Endothelial cell of umbilical vein (primary cell): ENCODE measurements around the gene PFDN1. TPM values are rescaled to one million over a fixed set of nuclear protein-coding genes. Genes with fewer than 3 reads are reported as not detected.

Experiments used
- BruUV-seq: library from RNA; stranded (reverse); fragments of 400-500 nt; replicated peaks from 2 replicates; lab custom pipeline; 2021; lab: Mats Ljungman, UMichigan
- CTCF ChIA-PET: fragments of 300-600, 350-600 bp; sonication (Branson Sonifier 250); formaldehyde crosslinking; loops from one replicate; lab custom pipeline; 2021; ENCODE audit warnings: antibody characterized with exemption, inconsistent platforms; lab: Charles Lee
- POLR2A ChIA-PET: fragments of 300-600, 350-600 bp; sonication (Branson Sonifier 250); formaldehyde crosslinking; loops from one replicate; lab custom pipeline; 2021; ENCODE audit warnings: antibody characterized with exemption, inconsistent platforms; lab: Charles Lee
- DNase-seq: peaks from one replicate; pipeline ENCODE4 v3.0.0-alpha.2; 2011; ENCODE audit warnings: low read depth, low spot score
- FAIRE-seq: peaks from 2 replicates; lab custom pipeline; 2011; peaks lifted over from hg19 to GRCh38; lab: Jason Lieb, UNC
- H2AFZ ChIP-seq: 2 replicates; pipeline ENCODE4 v1.6.0; 2012; ENCODE audit warnings: low read depth, low read length, control low read depth, inconsistent platforms
- H3K27ac ChIP-seq: 2 replicates; pipeline ENCODE4 v1.5.1; 2011; ENCODE audit warnings: low read depth, mild to moderate bottlenecking, control low read depth, low read length, moderate library complexity; ENCODE audit not compliant: insufficient read depth
- H3K27me3 ChIP-seq, 2 experiments: 2 replicates each; pipeline versions ENCODE4 v1.6.0 to v1.6.1; 2011; ENCODE audit warnings: low read length in 2 of 2, mixed read lengths in 1 of 2; ENCODE audit not compliant: control insufficient read depth in 2 of 2, insufficient read depth in 2 of 2
- H3K36me3 ChIP-seq, 2 experiments: 2 replicates in 1 of 2; 3 replicates in 1 of 2; pipeline ENCODE4 v1.5.1; 2011; ENCODE audit warnings: low read length in 2 of 2, mild to moderate bottlenecking in 1 of 2, moderate library complexity in 1 of 2; ENCODE audit not compliant: control insufficient read depth in 2 of 2, insufficient read depth in 2 of 2; ENCODE audit errors: extremely low read depth in 1 of 2
- H3K4me1 ChIP-seq: 3 replicates; pipeline ENCODE4 v1.5.1; 2011; ENCODE audit warnings: mild to moderate bottlenecking, low read length; ENCODE audit not compliant: control insufficient read depth, insufficient read depth; ENCODE audit errors: extremely low read depth
- H3K4me2 ChIP-seq: 2 replicates; pipeline ENCODE4 v1.6.1; 2011; ENCODE audit warnings: low read length, control low read depth, mixed read lengths; ENCODE audit not compliant: insufficient read depth
- H3K4me3 ChIP-seq, 3 experiments: fragments of 200-600 bp in 1 of 3; sonication (generic), shearing (Covaris generic) in 1 of 3; replicated peaks in 1 of 3; 2 replicates each; pipeline ENCODE4 v1.5.1; 2011 to 2016; ENCODE audit warnings: control low read depth in 3 of 3, low read length in 3 of 3, mild to moderate bottlenecking in 2 of 3, inconsistent platforms in 1 of 3, low read depth in 1 of 3, moderate library complexity in 1 of 3; ENCODE audit not compliant: insufficient read depth in 1 of 3
- H3K79me2 ChIP-seq: 2 replicates; pipeline ENCODE4 v1.6.0; 2012; ENCODE audit warnings: low read length, inconsistent platforms; ENCODE audit not compliant: control insufficient read depth, insufficient read depth
- H3K9ac ChIP-seq: replicated peaks from 2 replicates; pipeline ENCODE3; 2011; ENCODE audit warnings: low read length, control low read depth; ENCODE audit not compliant: insufficient read depth; ENCODE audit errors: extremely low read depth
- H3K9me1 ChIP-seq: replicated peaks from 3 replicates; pipeline ENCODE4 v1.6.0; 2011; ENCODE audit warnings: mild to moderate bottlenecking, low read length; ENCODE audit not compliant: control insufficient read depth, insufficient read depth; ENCODE audit errors: extremely low read depth
- H3K9me3 ChIP-seq: replicated peaks from 2 replicates; pipeline ENCODE4 v1.5.1; 2012; ENCODE audit warnings: low read length, inconsistent platforms; ENCODE audit not compliant: control insufficient read depth, insufficient read depth
- H4K20me1 ChIP-seq: replicated peaks from 2 replicates; pipeline ENCODE3; 2011; ENCODE audit warnings: mild to moderate bottlenecking, low read length; ENCODE audit not compliant: control insufficient read depth, insufficient read depth; ENCODE audit errors: extremely low read depth
- EZH2 ChIP-seq: IDR thresholded peaks from 2 replicates; pipeline ENCODE4 v1.6.1; 2012; ENCODE audit warnings: borderline replicate concordance, low read depth, mild to moderate bottlenecking, moderate library complexity, low read length, inconsistent platforms; ENCODE audit not compliant: severe bottlenecking
- GATA2 ChIP-seq: IDR thresholded peaks from 2 replicates; pipeline ENCODE4 v1.7.0; 2011; ENCODE audit warnings: low read depth, mild to moderate bottlenecking, moderate library complexity, mixed read lengths, low read length; ENCODE audit not compliant: insufficient read length, insufficient read depth
- JUN ChIP-seq: IDR thresholded peaks from 2 replicates; pipeline ENCODE4 v1.6.1; 2011; ENCODE audit warnings: borderline replicate concordance, low read depth; ENCODE audit not compliant: insufficient read length, insufficient read depth
- POLR2A ChIP-seq: IDR thresholded peaks from 2 replicates; pipeline ENCODE4 v1.6.1; 2012; ENCODE audit warnings: low read depth, mild to moderate bottlenecking, control low read depth, low read length
- POLR2AphosphoS5 ChIP-seq: IDR thresholded peaks from 2 replicates; pipeline ENCODE4 v1.6.1; 2012; ENCODE audit warnings: low read depth, mild to moderate bottlenecking, control low read depth, low read length, moderate library complexity; ENCODE audit not compliant: insufficient read depth
- dilution Hi-C: fragments of 300-500 bp; cut with MboI; formaldehyde crosslinking; loops from one replicate; pipeline ENCODE4 v1.15.0; 2019; ENCODE audit warnings: low sequenced_read_pairs; ENCODE audit not compliant: extremely low pct_ligation_motif_present
- intact Hi-C: fragments of 100-400 bp; cut with micrococcal nuclease; formaldehyde crosslinking; loops from one replicate; pipeline ENCODE4 v1.10.0; 2022
- polyA plus RNA-seq, 4 experiments: library from polyadenylated mRNA; depleted of rRNA in 3 of 4; stranded (reverse) in 3 of 4; unstranded in 1 of 4; fragments of >200 nt; gene quantifications; 2 replicates each; pipeline versions ENCODE4 v1.2.1 to v1.2.3, GENCODE V29; 2011 to 2012; ENCODE audit warnings: missing spikeins in 1 of 4
- total RNA-seq: library from RNA; stranded (reverse); gene quantifications from 2 replicates; pipeline ENCODE4 v1.2.3, GENCODE V29; 2021

Gene PFDN1
- total and polyA plus RNA-seq, 2 donors (not counting 3 experiments of a cell fraction or from before 2014, with no cell fraction given) = 107 to 158 TPM

GRCh38 chr5:140296289-140296688 lies 6.6 kb downstream of the PFDN1 start:
- ChIA-PET POLR2A (no interaction called here), CTCF (interaction anchor here (1.0 to 2.0 kb wide), 8 partner anchors 10 to 56 kb away, joined by 3 to 20 read pairs (median 4); partner anchors contain the start of gene HBEGF)
- Histone ChIP-seq H3K9me1 (no peaks in the 10 kb centered on the region), H3K9me3 (no peaks in the 10 kb centered on the region), H3K9ac (no peak overlapping the region), H3K4me2 (no peak overlapping the region), H3K27ac (peak overlapping the region; percentile 85), H3K36me3 (no peaks in the 10 kb centered on the region), H3K4me3 (no peak overlapping the region), H3K79me2 (peaks cover 72% of the 10 kb centered on the region), H4K20me1 (no peaks in the 10 kb centered on the region), H2AFZ (no peak overlapping the region), H3K4me1 (peaks cover 77% of the 10 kb centered on the region), H3K27me3 (no peaks in the 10 kb centered on the region)
- no peak for TF ChIP-seq EZH2
- no peak for TF ChIP-seq POLR2A
- intact Hi-C loops = no loop called here
- BruUV-seq = no TSS peak
- FAIRE-seq (no peak), DNase-seq (peak; percentile 18)
- dilution Hi-C loops = no loop called here

DNA sequence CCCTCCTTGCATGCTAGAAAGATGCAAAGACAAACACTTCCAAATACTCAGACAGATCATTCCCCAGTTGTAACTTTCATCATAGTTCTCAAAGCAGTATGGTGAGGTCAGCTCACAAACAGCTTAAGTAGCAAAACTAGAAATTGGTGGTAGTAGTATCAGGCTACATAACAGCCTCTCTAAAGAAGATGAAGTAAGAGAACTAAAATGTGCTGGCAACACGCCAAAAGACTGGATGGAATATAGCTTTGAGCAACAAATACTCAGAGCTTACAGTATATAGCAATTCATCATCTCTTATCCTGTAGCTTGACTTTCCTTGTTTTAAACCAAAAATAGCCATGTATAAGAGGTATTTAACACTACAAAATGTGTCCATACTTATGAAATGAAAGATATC lies 7.5 kb downstream of the PFDN1 start:
- Histone ChIP-seq H3K4me3 (no peak overlapping the region), H2AFZ (no peak overlapping the region), H4K20me1 (no peaks in the 10 kb centered on the region), H3K9ac (no peak overlapping the region), H3K4me1 (peaks cover 77% of the 10 kb centered on the region), H3K27me3 (no peaks in the 10 kb centered on the region), H3K79me2 (peaks cover 72% of the 10 kb centered on the region), H3K4me2 (peak overlapping the region; percentile 31), H3K36me3 (no peaks in the 10 kb centered on the region), H3K27ac (peak overlapping the region; percentile 85), H3K9me1 (no peaks in the 10 kb centered on the region), H3K9me3 (no peaks in the 10 kb centered on the region)
- intact Hi-C loops = loop anchor here (1.0 kb wide), 1 partner anchor 34 kb away; no protein-coding TSS in a partner anchor
- POLR2A ChIA-PET = interaction anchor here (1.1 kb wide), 1 partner anchor 50 kb away, joined by 13 read pairs; the partner anchor contains the start of gene HBEGF
- FAIRE-seq (no peak), DNase-seq (peak; percentile 96)
- BruUV-seq = no TSS peak
- TF ChIP-seq GATA2 (no peak), POLR2AphosphoS5 (peak; percentile 30), JUN (peak; percentile 78)
- CTCF ChIA-PET = interaction anchor here (0.9 to 2.0 kb wide), 10 partner anchors 15 to 57 kb away, joined by 3 to 20 read pairs (median 5); partner anchors contain the start of gene HBEGF
- dilution Hi-C loops = no loop called here
